HG02852 (cell line): ENCODE results near the gene THSD4.

ENCODE experiments used
- ATAC-seq: cut with Tn5 transposase; IDR thresholded peaks from one replicate; pipeline ENCODE4 v1.9.1; 2021; ENCODE audit warnings: mild to moderate bottlenecking, moderate library complexity; ENCODE audit not compliant: unreplicated experiment

The THSD4 gene

GRCh38 chr15:71634820-71635560 lies 519.7 kb downstream of the THSD4 start:
- ATAC-seq = no peak

GRCh38 chr15:71635735-71636134 lies 520.5 kb downstream of the THSD4 start:
- ATAC-seq = no peak

GRCh38 chr15:71638876-71639275 lies 523.6 kb downstream of the THSD4 start:
- no peak for ATAC-seq

GRCh38 chr15:71639471-71639870 lies 524.2 kb downstream of the THSD4 start:
- ATAC-seq = no peak

DNA sequence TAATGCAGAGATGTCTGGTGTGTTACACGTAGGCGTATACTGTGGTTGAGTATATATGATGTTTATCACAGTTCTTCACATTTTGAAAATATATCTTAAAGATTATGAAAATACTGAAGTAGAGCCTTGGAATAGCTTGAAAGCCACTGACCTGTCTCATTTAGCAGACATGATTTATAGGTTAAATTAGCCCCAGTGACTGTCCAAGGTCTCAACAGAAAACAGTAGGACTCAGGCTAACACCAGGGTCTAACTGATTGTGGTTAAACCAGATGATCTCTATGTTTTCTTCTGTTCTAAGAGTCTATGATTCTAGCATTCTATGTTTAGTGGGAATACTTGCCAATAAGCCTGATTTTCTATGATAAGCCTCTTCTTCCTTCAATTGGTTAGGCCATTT lies 528.6 kb downstream of the THSD4 start:
- ATAC-seq = no peak

DNA sequence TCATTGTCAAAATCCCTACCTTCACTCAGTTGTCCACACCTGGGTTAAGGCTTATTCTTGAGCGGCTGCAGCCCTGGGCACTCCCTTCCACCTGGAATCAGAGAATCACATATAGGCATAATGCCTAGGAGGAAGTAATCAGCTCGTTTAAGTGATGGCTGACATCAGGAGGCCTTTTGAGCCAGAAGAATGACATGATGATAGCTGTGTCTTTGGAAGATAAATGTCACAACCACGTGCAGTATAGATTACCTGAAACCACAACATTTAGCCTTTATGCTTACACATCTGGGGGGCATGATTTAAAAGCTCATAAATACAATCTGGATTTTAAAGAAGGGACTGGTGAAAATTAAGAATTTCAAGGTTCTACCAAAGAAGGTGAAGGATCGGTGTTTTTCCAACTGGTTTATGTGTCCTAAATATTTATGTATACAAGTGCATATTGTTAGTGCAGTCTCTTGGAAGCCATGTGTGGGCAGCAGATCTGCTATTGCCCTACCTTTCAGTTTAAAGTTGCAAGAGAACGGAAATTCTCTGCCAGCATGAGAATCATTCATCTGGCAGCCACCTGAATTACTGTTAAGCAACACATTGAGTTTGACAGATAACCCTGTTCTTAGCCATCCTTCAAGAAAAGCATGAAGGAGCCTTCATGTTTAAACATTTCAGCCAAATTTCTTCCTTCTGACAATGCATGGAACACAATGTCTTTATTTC lies 531.7 kb downstream of the THSD4 start:
- no peak for ATAC-seq

DNA sequence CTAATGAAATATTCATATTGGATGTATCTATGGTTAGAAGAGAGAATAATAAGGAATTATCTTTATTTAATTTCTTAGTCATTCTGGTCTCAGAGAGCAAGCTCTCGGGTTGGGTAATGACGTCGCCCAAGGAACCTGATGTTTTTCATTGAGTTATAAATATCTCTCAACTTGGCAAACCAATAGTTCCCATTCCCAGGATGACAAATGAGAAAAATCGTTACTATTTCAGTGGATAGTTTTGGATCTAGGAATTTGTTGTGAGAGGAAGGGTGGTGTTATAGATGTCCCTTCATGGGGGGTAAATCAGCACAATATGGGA lies 532.2 kb downstream of the THSD4 start:
- ATAC-seq = no peak

DNA sequence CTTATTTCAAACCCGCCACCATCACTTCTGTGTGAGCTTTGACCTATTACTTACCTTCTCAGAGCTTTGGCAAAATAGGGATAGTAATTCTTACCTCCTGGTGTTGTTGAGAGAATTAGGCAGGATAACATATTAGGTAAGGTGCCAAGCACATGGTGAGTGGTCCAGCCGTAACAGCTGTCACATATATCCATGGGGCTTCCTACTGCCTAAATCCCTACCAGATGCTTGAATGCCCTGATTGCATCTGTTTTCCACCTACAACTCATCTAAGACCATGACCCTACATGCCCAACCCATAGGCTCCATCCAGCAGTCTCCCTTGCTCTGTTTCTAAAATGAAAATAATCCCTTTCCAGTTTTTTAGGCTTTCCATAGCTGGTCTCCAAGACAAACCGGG lies 532.8 kb downstream of the THSD4 start:
- no peak for ATAC-seq

GRCh38 chr15:71649894-71650293 lies 534.6 kb downstream of the THSD4 start:
- no peak for ATAC-seq

DNA sequence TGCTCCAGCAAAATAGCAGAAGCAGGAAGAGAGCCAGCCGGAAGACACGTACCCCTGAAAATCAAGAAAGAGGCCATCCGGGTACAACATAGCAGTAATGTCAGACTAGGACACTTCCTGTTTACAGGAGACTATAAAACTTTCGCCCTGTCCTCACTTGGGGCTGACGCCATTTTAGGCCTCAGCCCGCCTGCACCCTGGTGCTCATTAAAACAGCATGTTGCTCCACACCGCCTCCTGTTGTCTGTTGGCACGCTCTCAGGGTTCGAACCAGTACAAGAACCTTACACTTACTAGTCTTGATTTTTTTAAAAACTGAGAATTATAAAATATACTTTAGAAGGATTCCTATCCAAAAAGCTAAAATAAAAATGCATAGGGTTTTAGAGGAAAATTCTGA lies 535.3 kb downstream of the THSD4 start:
- ATAC-seq = no peak

GRCh38 chr15:71651750-71652186 lies 536.5 kb downstream of the THSD4 start:
- no peak for ATAC-seq

DNA sequence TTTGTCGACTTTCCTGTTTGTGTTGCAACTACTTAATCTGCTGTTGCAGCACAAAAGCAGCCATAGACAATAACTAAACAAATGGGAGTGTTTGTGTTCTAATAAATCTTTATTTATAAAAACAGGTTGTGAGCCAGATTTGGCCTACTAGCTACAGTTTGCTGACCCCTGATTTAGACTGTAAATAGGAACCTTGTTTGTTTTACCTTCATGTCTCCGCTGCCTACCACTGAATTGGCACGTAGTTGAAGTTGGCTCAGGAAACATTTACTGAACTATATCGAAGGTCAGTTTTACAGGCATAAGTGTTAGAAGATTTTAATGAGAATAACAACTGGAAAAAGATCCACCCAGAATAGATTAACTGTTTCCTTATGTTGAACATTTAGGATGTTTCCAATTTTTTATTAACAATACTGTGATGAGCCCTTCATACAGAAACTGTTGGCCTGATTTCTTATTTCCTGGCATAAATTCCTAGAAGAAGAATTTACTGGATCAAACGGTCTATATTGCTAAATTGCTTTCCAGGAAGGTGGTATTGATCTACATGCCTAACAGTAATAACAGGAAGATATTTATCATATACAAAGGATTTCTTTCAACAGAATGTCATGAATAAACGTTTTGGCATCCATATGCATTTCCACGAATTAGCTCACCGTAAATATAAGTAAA lies 538.9 kb downstream of the THSD4 start:
- no peak for ATAC-seq

DNA sequence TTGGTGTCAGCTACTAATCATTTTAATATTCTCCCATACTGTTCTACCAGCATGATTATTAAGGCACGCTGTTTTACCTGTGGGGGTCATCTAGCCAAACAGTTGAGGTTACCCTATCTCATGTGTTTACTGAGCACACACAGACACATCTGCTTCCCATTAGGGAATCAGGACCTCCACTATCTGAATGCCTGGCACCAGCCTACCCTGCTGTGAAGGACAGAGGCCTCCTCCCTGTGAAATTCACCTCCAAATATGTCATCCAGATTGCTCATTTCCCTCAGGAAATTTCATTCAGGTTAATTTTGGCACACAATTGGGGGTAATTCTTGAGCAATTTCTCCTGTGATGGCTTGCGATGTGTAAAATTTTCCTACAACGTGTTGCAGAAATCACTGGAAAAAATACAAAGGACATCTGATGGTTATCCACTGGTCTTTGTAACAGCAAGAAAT lies 539.5 kb downstream of the THSD4 start:
- ATAC-seq = no peak

DNA sequence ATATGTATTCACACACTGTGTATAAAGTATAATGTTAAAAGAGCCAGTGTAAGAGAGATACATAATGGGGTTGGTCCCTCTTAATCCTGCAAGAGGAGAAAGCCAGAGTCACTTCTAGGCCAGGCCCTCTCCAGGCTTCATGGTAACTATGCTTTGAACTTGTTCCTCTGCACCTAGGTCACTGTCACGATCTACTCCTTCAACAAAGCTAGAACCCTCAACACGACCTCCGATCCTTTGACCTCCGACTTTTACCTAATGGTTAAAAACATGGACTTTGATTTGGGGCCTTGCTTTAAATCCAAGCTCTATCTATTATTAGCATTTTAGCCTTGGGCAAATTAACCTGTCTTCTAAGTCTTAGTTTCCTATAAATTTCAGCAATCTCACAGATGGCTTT lies 541.2 kb downstream of the THSD4 start:
- no peak for ATAC-seq

DNA sequence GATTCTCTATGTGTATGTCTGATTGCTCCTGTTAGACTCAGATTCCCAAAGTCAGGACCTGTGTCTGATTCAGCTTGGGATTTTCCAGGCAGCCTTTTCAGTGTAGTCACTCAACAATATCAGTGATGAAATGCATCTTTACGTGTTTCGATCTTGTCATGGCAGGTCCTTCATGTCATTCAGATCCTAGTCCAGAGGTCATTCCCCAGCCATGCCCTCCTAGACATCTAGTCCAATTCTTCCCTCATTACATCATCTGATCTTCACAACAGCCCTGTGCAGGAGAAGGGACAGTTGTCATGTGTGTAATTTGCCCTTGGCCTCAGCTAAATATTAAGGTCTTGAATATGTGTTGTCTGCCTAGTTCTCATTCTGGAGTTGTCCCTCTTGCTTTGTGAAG lies 541.9 kb downstream of the THSD4 start:
- no peak for ATAC-seq

GRCh38 chr15:71658036-71658435 lies 542.8 kb downstream of the THSD4 start:
- ATAC-seq = no peak

- ATAC-seq = no peak
Measured at GRCh38 chr15:71658827-71659729, 543.8 kb downstream of the THSD4 start.

GRCh38 chr15:71659730-71660067 lies 544.4 kb downstream of the THSD4 start:
- no peak for ATAC-seq

DNA sequence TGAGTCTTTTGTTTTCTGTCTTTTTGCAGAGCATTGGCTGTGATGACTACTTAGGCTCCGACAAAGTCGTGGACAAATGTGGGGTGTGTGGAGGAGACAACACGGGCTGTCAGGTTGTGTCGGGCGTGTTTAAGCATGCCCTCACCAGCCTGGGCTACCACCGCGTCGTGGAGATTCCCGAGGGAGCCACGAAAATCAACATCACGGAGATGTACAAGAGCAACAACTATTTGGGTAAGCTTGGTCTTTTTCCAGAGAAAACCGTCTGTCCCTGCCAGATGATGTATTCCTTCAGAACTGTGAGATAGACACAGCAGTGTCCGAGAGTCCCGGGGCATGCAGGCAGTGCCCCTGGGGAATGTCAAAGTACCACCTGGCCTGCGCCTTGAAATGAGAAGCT lies 545.2 kb downstream of the THSD4 start:
- no peak for ATAC-seq

DNA sequence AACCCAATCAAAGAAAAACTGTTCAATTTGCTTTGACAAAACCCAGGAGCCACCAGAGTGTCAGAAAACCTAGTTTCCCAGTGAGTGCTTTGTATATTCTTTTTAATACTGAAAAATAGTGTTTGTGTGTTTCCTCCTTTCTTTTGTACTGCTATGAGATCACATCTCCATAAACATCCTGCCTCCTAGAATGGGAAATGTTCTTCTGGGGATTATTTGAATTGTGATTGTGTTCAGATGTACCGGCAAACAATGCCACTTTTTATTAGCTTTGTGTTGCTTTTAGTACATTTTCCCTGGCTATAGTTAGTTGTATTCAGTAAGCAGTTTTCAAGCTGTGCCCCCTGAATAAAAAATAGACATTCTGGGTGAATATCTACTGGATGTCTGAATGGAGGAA lies 547.0 kb downstream of the THSD4 start:
- no peak for ATAC-seq

DNA sequence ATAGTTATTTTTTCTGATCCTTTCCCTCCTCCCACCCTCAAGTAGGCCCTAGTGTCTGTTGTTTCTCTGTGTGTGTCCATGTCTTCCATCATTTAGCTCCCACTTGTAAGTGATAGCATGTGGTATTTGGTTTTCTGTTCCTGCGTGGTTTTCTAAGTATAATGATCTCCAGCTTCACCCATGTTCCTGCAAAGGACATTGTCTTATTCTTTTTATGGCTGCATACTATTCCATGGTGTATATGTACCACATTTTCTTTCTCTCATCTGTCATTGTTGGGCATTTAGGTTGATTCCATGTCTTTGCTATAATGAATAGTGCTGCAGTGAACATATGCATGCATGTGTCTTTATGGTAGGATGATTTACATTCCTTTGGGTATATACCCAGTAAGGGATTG lies 549.4 kb downstream of the THSD4 start:
- no peak for ATAC-seq
